Effector CD4-positive, alpha-beta T cell (primary cell): Measurements from ENCODE around the gene GLCCI1.
"Not testable (repeated sequence)": the region's sequence is repeated elsewhere in the genome, so short reads cannot be mapped to it uniquely, and the experiment has no call there.

ENCODE experiments used
- DNase-seq: peaks from one replicate; pipeline ENCODE4 v3.0.0-alpha.2; 2020

The GLCCI1 gene

GRCh38 chr7:8052824-8053223 is 84.2 kb downstream of the GLCCI1 start:
- no peak for DNase-seq

- no peak for DNase-seq
Observed at GRCh38 chr7:8056439-8056838, 87.8 kb downstream of the GLCCI1 start.

DNA sequence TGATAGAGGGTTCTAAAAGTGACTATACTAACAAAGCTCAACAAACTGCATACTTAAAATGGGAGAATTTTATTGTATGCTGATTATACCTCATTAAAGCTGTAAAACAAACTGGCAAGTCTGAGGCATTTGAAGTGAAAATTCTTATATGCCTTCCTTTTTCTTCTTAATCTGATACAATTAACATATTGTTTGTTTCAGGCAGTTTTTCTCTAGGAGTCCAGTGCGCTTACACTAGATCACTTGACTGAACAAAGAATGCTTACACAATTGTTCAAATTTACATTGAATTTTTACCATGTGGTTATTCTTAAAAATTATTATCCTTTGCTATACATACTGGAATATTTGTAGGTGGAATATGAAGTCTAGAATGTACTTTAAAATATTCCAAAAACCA is 89.0 kb downstream of the GLCCI1 start:
- DNase-seq: no peak

DNA sequence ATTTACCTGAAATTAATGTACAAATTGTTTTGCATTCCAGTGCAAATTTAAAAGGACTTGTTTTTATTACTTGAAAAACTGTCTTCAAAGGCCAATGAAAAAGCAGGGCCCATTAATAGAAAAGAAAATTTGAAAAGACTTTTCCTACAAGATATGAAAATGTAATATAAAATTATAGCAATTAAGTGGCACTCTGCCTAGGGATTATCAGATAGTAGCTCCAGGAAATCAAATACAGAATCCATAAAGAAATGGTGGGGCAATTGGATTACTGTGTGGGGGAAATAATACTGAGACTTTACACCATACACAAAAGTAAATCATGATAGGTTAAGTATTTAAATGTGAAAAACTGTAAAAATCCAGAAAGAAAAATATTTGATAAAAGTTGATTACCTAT is 89.7 kb downstream of the GLCCI1 start:
- DNase-seq: no peak

GRCh38 chr7:8058852-8059251 is 90.3 kb downstream of the GLCCI1 start:
- no peak for DNase-seq

- no peak for DNase-seq
Observed at GRCh38 chr7:8060241-8060640, 91.6 kb downstream of the GLCCI1 start.

DNA sequence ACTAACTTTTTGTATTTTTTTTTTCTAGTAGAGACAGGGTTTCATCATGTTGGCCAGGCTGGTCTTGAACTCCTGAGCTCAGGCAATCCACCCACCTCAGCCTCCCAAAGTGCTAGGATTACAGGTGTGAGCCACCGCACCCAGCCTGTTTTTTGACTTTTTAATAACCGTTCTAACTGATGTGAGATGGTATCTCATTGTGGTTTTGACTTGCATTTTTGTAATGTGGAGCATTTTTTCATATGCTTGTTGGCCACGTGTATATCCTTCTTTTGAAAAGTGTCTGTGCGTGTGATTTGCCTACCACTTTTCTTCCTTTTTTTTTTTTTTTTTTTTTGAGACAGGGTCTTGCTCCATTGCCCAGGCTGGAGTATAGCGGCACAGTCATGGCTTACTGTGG is 94.7 kb downstream of the GLCCI1 start:
- DNase-seq: not testable (repeated sequence)

GRCh38 chr7:8063706-8064297 is 95.2 kb downstream of the GLCCI1 start:
- no peak for DNase-seq

DNA sequence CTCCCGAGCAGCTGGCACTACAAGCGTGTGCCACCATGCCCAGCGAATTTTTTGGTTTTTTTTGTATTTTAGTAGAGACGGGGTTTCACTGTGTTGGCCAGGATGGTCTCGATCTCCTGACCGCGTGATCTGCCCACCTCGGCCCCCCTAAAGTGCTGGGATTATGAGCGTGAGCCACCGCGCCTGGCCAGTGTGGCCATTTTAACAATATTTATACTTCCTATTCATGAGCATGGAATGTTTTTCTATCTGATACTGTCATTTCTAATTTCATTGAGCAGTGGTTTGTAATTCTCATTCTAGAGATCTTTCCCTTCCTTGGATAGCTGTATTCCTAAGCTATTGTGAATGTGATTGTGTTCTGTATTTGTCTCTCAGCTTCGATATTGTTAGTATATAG is 96.2 kb downstream of the GLCCI1 start:
- no peak for DNase-seq

DNA sequence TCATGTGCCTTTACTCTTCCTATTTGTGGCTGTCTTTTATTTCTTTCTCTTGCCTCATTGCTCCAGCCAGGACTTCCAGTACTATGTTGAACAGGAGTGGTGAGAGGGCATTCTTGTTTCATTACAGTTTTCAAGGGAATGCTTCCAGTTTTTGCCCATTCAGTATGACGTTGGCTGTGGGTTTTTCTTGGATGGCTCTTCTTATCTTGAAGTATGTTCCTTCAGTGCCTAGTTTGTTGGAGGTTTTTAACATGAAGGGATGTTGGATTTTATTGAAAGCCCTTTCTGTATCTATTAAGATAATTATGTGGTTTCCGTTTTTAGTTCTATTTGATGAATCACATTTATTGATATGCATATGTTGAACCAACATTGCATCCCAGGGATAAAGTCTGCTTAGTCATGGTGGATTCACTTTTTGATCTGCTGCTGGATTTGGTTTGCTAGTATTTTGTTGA is 96.8 kb downstream of the GLCCI1 start:
- DNase-seq: no peak

DNA sequence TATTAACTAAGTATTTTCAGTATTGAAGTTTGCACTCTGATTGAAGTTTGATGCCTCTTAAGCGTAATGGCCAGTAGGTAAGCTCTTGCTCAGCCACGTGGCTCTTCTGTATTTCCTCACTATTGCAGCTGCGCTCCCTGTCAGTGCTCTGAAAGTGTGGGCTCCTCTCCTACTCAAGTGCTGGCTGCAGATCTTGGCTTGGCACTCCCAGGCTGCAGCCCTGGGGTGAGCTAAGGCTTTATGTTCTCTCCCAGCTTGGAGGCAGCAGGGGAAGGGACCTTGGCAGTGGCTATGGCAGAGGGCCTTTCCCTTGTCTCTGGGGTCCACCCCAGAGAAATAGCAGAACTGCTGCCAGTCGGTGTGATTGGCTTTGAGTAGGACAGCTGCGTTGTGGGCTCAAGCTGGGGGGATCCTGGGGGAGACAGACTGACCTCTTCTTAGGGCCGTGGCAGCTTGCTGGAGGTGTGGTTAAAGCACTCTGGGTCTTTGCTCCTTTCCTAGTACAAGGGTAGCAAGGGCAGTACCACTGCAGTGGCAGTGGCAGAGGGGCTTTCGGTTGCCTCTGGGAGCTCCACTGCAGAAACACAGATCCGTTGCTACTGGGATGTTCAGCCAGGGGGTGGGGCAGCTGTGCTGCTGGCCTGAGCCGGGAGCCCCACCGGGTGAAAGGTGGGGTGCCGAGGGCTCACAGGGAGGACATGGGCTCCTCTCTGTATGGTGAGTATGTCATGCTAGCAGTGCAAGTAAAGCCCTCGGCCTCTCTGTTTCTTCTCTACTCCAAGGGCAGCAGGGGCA is 100.5 kb downstream of the GLCCI1 start:
- no peak for DNase-seq

DNA sequence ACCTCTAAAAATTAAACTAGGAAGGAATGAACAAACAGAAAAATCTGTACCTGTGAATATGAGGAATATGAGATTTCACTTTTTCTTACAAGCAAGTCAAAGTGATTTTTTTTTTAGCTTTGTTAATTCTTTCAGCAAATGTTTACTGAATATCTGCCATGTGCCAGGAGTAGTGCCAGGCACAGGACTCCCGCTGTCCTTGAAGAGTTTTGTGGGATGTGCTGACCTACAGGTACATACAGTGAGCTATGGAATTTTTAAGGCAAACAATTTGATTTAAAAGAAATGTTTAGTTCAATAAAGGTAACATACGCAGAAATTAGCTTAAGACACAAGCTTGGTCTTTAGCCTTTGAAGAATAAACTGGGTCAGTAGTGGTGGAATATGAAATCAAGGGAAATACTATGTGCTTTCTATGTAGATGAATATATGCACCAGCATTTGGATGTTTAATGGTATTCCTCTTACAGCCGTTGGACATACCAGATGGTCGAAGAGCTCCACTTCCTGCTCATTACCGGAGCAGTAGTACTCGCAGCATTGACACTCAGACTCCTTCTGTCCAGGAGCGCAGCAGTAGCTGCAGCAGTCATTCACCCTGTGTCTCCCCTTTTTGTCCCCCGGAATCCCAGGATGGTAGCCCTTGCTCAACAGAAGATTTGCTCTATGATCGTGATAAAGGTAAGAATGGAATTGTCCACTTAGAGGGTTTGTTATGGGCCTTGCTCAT is 102.0 kb downstream of the GLCCI1 start:
- DNase-seq: no peak

DNA sequence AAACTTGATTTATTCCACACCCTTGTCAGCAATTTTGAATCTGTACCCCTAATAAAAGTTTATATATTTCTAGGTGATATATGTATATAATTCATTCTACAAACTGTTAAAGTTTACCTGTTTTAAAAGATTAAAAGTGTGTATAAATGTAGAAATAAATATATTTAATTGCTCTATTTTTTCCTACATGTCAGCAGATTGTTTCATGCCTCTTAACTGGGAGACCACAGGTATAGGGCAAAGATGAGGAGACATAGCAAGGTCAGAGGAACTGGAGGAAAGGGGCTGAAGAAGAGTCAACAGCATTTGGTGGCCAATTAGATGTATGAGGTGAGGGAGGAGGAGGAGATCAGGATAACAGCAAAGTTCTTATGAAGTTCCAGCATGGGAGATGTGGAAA is 109.8 kb downstream of the GLCCI1 start:
- no peak for DNase-seq

GRCh38 chr7:8082762-8083161 is 114.2 kb downstream of the GLCCI1 start:
- no peak for DNase-seq

DNA sequence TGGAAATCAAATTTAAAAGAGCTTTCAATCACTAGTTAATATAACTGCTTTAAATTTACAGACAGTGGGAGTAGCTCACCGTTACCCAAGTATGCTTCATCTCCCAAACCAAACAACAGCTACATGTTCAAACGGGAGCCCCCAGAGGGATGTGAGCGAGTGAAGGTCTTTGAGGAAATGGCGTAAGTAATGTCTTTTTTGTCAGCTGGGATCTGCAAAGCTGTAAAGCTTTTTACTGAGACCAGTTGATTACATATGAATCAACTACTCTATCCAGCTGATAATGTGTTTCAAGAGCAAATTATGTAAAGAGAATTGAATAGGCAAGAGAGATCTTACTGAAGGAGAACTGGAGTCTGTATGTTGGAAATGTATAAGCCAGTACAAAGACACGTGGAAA is 116.2 kb downstream of the GLCCI1 start:
- no peak for DNase-seq

- DNase-seq: no peak
Observed at GRCh38 chr7:8085420-8085819, 116.8 kb downstream of the GLCCI1 start.

GRCh38 chr7:8086239-8086638 is 117.6 kb downstream of the GLCCI1 start:
- no peak for DNase-seq

DNA sequence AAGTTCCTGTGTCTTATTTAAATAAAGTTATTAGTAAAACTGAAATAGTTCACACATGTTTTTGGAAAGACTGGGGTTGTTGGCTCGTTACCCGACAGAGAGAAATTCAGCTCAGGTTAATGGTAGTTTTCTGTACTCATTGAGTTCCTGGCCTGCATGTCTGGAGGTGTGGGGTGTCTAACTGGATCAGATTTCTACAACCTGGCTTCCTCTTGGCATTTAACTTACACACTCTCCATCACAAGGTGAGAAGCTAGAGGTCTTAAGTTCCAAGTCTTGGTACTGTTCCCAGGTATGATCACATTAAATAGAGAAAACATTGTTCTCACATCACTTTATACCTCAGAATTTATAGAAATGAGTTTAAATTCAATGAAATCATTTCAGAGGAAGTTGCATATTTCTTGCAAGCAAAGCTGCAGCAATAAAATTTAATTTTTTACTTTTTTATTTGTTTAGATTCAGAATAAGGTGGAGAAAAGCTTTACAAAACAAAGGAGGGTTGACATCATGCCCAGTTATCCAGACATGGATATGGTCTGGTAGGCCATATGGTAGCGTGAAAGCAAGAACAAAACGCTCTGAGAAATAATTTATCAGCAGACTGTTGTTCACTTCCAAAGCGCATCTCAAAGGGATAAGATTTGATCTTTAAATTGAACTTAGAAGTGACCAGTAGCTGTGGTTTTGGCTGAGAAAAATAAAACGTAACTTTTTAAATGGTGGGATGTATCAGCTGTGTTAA is 120.6 kb downstream of the GLCCI1 start:
- DNase-seq: no peak

- DNase-seq: no peak
Observed at GRCh38 chr7:8092140-8092539, 123.5 kb downstream of the GLCCI1 start.

DNA sequence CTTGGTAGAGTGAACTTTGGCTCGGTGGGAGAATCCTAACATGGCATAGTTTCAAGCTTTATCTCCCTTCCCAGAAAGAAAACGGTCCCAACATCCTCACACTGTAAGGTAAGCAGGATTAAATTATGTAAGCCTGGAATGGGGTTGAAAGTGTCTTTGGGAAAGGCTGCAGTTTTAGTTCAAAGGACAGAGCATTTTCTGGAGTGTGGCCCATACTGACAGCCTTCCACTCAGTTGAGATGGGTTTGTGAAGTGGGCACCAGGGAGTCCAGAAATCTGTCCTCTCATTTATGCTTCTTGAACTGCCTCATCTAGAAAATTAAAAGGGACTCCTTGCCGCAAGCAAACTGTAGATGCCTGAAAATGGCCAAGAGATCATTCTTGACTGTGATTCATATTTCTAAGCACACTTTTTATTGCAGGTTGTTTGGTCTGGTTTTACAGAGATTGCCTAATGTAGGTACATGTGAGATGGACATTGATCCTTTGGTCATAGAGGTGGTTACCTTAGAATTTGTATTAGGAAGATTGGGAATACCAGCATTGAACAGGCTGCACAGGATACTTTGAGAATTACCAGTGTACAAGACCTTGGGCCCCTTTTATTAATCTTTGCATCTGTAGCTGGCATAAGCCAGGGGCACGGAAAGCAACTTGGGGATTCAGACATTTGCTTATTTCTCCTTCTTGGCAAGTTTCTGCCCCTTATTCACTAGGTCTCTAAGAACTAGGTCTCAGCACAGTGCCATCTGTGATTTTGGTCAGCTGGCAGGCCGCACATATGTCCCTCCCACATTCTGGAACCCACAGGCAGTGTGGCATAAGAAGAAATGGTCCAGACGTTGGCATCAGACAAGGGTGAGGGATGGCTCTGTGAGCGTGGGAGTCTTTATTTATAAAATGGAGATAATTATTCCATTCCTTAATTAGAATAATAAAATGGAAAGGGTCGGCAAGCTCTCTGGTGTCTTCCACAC is 125.9 kb downstream of the GLCCI1 start:
- DNase-seq: no peak

DNA sequence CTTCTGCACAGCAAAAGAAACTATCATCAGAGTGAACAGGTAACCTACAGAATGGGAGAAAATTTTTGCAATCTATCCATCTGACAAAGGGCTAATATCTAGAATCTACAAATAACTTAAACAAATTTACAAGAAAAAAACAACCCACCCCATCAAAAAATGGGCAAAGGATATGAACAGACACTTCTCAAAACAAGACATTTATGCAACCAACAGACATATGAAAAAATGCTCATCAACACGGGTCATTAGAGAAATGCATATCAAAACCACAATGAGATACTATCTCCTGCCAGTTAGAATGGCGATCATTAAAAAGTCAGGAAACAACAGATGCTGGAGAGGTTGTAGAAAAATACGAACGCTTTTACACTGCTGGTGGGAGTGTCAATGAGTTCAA is 132.7 kb downstream of the GLCCI1 start:
- not testable (repeated sequence) for DNase-seq

GRCh38 chr7:8103282-8103681 is 134.7 kb downstream of the GLCCI1 start:
- DNase-seq: no peak
